Muscle of leg (tissue), 11 donors: Measurements from ENCODE around the gene SRPX. TPM values are rescaled to one million over a fixed set of nuclear protein-coding genes. Genes with fewer than 3 reads are reported as not detected.

Experiments used
- DNase-seq: peaks from one replicate; pipeline ENCODE4 v3.0.0; 2013
- H3K27ac ChIP-seq: one replicate; pipeline ENCODE4 v1.5.1; 2013; ENCODE audit warnings: mild to moderate bottlenecking, low read length, control low read depth
- H3K27me3 ChIP-seq: one replicate; pipeline ENCODE4 v1.6.1; 2013; ENCODE audit warnings: low read length; ENCODE audit not compliant: control insufficient read depth, insufficient read depth
- H3K36me3 ChIP-seq: one replicate; pipeline ENCODE4 v1.6.1; 2013; ENCODE audit warnings: low read length; ENCODE audit not compliant: control insufficient read depth, insufficient read depth
- H3K4me1 ChIP-seq: one replicate; pipeline ENCODE4 v1.6.1; 2013; ENCODE audit warnings: low read length; ENCODE audit not compliant: control insufficient read depth, insufficient read depth
- H3K4me3 ChIP-seq: one replicate; pipeline ENCODE4 v1.5.1; 2013; ENCODE audit warnings: low read length, control low read depth
- H3K9me3 ChIP-seq: replicated peaks from 2 replicates; pipeline ENCODE4 v1.6.1; 2013; ENCODE audit warnings: low read depth, low read length; ENCODE audit not compliant: control insufficient read depth
- WGBS: methylation state at CpG from one replicate; pipeline ENCODE4 v1.1.5; 2013; ENCODE audit warnings: missing lambda C conversion rate; ENCODE audit not compliant: insufficient coverage; 5-methylcytosine and 5-hydroxymethylcytosine counted together
- polyA plus RNA-seq, 8 donors: library from polyadenylated mRNA; unstranded; fragments of 120-200 nt; gene quantifications; one replicate each; pipeline versions ENCODE4 v1.2.1 to v1.2.3, GENCODE V29; 2013; ENCODE audit warnings: inconsistent platforms in 1 of 8, low replicate concordance in 1 of 8; ENCODE audit not compliant: insufficient read length in 8 of 8, insufficient read depth in 1 of 8
- total RNA-seq: library from RNA; stranded (reverse); fragments of 120-200 nt; gene quantifications from one replicate; pipeline ENCODE4 v1.2.4, GENCODE V29; 2013

SRPX gene
- total and polyA plus RNA-seq, 9 donors: 36.3 to 65.8 (median 47.4) TPM

DNA sequence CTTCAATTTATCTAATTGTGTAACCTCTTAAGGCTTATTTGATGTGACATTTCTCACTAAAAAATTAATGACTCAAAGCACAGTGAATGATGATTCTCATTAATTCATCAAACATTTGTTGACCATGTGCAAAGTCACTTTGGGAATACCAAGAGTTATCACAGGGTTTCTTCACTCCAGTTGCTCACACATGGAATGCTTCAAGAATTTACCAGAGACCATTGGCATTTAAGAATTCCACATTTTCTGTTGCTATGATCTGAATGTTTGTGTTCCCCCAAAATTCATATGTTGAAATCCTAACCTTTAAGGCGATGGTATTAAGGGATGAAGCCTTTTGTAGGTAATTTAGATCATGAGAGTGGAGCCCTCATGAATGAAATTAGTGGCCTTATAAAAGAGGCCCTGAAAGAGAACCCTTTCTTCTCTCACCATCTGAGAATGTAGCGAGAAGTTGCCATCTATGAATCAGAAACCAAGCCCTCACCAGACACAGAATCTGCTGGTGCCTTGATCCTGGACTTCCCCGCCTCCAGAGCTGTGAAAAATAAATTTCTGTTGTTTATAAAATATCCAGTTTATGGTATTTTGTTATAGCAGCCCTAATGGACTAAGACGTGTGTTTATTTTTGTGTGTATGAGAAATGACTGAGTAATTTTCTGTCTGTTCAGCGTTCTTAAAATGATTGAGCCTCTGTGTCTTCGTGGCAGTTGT is 16.4 kb upstream of the SRPX start:
- no peak overlapping the region for H3K27ac ChIP-seq
- H3K9me3 ChIP-seq: no peaks in the 10 kb centered on the region
- no peak overlapping the region for H3K4me3 ChIP-seq
- WGBS: 100% methylated on average over 2 of the region's 6 CpGs
- no peaks in the 10 kb centered on the region for H3K4me1 ChIP-seq
- DNase-seq: no peak
- no peaks in the 10 kb centered on the region for H3K36me3 ChIP-seq
- no peaks in the 10 kb centered on the region for H3K27me3 ChIP-seq

DNA sequence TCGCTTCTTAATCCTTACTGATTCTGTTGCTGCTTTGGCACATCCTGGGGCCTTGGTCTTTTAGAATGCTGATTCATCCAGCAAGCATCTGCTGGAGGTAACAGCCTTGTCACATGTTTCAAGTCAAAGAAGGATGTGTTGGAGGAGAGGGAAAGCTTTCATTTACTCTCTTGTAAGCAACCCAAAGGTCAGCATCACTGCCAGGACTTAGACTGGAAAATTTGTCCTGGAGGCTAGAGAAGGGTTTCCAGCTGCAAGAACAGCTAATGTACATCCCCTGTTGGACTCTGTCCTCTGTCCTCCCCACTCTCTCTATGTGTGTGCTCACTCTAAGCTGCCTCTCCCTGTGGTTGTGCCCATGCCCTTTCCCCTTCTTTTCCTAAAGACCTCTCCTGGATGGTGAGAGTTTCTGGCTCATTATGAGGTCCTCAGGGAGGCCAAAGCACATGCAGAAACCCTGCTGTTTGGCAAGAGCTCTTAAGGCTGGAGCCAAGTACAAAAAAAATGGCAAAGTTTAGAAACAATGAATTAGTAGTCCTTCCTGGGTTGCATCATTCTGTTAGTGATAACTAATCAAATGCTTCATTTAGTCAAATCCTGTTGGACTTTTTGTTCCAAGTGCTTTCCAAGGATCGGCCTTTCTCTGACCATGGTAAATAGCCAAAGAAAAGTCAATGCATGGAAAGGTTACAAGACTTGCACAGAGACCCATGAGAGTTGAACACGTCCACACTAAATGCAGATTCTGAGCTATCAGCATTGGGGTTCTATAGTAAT is 13.4 kb upstream of the SRPX start:
- Histone ChIP-seq H3K4me3 (no peak overlapping the region), H3K27me3 (peaks cover 4% of the 10 kb centered on the region), H3K36me3 (no peaks in the 10 kb centered on the region), H3K27ac (peak overlapping the region; percentile 75), H3K4me1 (no peaks in the 10 kb centered on the region), H3K9me3 (no peaks in the 10 kb centered on the region)
- peak; percentile 95 for DNase-seq
- 33% methylated on average over 3 of the region's 3 CpGs for WGBS

DNA sequence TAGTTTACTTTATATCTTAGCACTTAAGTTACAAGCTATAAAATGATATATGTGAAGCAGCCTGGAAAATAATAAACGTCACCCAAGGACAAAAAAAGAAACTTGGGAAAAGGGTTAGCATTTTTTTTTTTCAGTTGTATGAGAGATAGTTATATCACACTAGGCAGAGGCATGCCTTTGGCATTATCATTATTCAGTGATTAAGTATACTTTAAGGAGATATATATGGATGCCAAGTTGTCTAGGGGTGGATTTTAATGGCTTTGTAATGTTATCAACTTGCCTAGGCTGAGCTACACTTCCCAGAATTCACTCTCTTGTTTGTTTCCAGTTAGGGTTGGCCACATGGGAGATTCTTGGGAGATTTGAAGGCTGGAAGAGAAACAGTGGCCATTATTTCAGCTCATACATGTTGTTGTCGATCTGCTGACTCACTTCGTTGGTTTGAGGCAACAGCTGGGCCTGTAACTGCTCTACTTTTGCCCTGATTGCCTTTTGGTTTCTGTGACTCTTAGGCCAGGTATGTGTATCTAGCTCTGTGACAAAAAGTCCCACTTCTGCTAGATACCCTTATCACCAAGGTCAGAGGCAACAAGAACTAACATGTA is 11.5 kb upstream of the SRPX start:
- H3K9me3 ChIP-seq: no peaks in the 10 kb centered on the region
- H3K36me3 ChIP-seq: no peaks in the 10 kb centered on the region
- peaks cover 4% of the 10 kb centered on the region for H3K27me3 ChIP-seq
- H3K4me3 ChIP-seq: no peak overlapping the region
- 60% methylated on average over 1 of the region's 3 CpGs for WGBS
- DNase-seq: peak; percentile 65
- no peak overlapping the region for H3K27ac ChIP-seq
- H3K4me1 ChIP-seq: no peaks in the 10 kb centered on the region

DNA sequence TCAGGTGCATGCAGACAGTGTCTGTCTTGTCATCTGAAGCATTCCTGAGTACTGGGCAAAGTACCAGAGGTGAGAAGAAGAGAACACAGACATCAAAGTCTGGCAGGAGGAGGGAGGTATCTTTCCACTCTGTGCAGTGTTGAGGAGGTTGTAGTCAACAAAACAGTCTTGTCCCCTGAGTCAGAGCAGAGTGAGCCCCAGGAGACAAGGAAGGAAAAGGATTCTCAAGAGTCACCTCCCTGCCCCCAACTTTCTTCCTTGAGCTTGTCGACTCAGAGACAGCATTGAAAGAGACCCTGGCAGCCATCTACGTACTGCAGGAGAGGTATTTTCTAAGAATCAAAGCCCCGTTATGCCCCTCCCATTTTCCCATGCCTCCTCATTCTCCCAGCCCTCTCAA is 4.4 kb upstream of the SRPX start:
- DNase-seq: no peak
- no peaks in the 10 kb centered on the region for H3K9me3 ChIP-seq
- WGBS: 83% methylated on average over 1 of the region's 3 CpGs
- peaks cover under 1% of the 10 kb centered on the region for H3K4me1 ChIP-seq
- H3K36me3 ChIP-seq: no peaks in the 10 kb centered on the region
- peaks cover 31% of the 10 kb centered on the region for H3K27me3 ChIP-seq
- H3K27ac ChIP-seq: no peak overlapping the region
- no peak overlapping the region for H3K4me3 ChIP-seq

DNA sequence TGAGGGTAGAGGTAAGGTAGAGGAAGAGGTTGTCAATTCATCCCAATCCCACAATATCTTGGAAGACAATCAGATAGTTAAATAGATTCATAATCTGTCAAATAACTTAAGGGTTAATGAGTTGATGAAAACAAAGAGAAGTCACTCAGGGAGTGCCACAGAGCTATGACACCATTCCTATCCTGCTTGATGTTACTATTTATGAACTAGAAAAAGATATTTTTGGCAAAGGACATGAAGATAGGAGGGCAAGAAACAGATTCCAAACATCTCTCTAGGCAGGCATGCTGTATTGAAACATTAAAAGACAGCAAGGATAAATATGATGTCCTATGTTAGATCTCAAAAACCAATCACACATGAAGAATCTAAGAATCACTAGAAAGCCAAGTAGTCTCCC is 3.5 kb upstream of the SRPX start:
- Histone ChIP-seq H3K36me3 (no peaks in the 10 kb centered on the region), H3K4me3 (no peak overlapping the region), H3K9me3 (no peaks in the 10 kb centered on the region), H3K27ac (no peak overlapping the region), H3K4me1 (peaks cover 7% of the 10 kb centered on the region), H3K27me3 (peaks cover 36% of the 10 kb centered on the region)
- no peak for DNase-seq

DNA sequence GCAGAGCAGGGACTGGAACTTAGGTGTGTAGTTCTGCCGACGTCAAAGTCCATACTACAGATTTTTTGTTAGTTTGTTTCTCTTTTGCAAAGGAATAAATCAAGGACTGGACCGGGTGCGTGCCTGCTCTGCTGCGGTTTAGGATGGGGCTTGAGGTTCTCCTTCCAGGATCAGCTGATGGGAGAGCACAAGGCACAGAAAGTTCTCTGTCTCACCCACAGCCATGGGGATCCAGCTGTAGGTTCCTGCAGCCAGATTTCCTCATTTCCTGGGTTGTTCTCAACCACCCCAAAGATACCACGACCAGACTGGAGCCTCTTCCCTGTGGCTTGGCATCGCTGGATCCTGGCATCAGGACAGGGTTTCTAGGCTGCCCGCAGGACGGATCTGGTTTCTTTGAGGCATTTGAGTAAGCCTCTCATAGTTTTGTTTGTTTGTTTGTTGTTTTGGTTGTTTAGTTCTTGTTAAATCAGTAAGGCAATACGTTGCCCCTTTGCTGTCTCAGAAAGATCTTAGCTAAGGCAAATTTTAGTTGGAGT is 789 bp upstream of the SRPX start:
- no peak for DNase-seq
- H3K36me3 ChIP-seq: no peaks in the 10 kb centered on the region
- WGBS: 49% methylated on average over 6 of the region's 10 CpGs
- peaks cover 7% of the 10 kb centered on the region for H3K4me1 ChIP-seq
- H3K4me3 ChIP-seq: peak overlapping the region; percentile 54
- H3K27me3 ChIP-seq: peaks cover 46% of the 10 kb centered on the region
- H3K9me3 ChIP-seq: no peaks in the 10 kb centered on the region
- H3K27ac ChIP-seq: no peak overlapping the region

DNA sequence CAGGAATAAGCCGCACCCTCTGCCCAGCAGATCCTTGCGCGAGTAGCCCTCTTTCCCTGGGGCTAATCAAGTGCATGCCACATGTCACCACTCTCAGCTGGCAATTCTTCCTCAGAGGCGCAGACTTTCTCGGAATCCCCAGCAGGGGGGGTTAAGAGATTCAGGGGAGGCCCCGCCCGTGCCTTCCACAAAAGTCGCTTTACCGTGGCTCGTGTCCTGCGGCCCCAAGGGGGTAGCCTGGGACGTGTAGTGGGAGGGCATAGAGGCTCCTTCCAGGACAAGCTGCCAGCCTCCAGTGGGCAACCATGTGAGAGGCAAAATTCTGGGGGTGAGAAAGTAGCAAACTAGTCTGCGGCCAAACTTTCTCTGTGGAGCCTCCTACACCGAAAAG is 652 bp downstream of the SRPX start:
- Histone ChIP-seq H3K9me3 (no peaks in the 10 kb centered on the region), H3K4me3 (peak overlapping the region; percentile 54), H3K27me3 (peaks cover 45% of the 10 kb centered on the region), H3K4me1 (peaks cover 7% of the 10 kb centered on the region), H3K27ac (peak overlapping the region; percentile 42), H3K36me3 (no peaks in the 10 kb centered on the region)
- peak; percentile 65 for DNase-seq
- 32% methylated on average over 12 of the region's 14 CpGs for WGBS

DNA sequence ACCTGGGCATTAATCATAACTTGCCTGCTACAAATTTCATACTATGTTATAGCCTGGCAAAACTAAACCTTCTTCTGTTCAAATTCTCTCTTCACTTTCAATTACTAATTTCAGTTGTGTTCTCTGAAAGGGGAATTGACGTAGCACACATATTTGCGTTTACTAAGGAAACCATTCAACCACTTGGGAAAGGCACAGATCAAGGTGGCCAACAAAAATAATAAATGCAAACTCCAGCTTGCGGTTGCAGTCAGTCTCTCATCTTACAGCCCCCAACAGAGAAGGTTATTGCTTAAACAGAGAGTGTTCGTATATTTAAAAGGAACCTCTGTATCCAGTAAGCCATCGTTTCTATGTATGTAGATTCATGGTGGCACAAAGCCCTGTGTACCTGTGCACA is 4.0 kb downstream of the SRPX start:
- H3K27ac ChIP-seq: no peak overlapping the region
- no CpG with 5 or more reads among the region's 5 CpGs for WGBS
- DNase-seq: peak; percentile 58
- H3K4me3 ChIP-seq: no peak overlapping the region
- H3K27me3 ChIP-seq: peaks cover 53% of the 10 kb centered on the region
- no peaks in the 10 kb centered on the region for H3K9me3 ChIP-seq
- H3K4me1 ChIP-seq: peaks cover 17% of the 10 kb centered on the region
- no peaks in the 10 kb centered on the region for H3K36me3 ChIP-seq

DNA sequence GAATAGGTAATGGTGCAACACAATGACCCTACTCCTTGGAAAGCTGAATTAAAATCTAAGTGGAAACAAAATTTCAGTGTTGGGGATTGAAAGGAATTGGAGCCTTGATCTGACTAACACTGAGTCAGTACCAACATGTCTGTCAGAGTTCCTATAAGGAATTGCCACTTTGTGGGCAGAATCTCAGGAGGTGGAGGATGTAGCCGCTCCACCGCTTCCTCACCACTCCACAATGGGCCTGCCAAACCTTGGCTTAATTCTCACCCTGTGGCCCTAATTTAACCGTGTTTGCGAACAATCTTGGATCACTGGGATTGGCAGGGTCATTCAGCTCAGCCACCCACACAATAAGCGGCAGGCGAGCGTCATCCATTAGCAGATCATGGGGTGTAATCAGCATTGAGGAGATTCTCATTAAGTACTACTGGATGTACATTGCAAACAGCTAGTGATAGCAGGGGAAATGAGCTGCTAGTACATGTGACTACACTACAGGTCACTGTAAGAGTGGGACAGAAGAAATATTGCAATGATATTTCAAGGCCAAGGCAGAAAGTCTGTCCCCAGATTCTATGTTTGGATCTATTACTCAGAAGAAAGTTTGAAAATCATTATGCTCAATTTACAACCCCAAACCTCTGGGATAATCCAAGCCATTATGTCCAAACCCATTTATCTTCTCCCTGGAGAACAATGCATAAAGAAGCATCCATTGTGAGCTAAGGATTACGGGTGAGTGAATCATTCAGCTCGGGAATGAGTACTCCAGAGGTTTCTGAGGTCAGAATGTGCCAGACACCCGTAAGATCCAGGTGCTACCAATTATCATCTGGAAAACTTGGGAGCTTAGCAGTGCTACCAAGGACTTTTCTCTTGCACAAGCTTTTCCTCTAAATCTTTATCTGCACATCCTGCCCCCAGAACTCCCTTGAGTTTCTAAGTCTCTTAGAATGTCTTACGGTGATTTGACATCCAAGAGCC is 5.8 kb downstream of the SRPX start:
- Histone ChIP-seq H3K4me1 (peaks cover 14% of the 10 kb centered on the region), H3K36me3 (no peaks in the 10 kb centered on the region), H3K9me3 (no peaks in the 10 kb centered on the region), H3K4me3 (no peak overlapping the region), H3K27me3 (peaks cover 37% of the 10 kb centered on the region), H3K27ac (peak overlapping the region; percentile 7)
- 72% methylated on average over 9 of the region's 11 CpGs for WGBS
- DNase-seq: peak; percentile 72
